Stimulated activated CD8-positive, alpha-beta memory T cell treated with anti-CD3 and anti-CD28 coated beads, Interleukin-7, amount 100 ng/mL, for 1 hour (primary cell): Measurements from ENCODE around the gene AMFR.
A peak's percentile ranks its signal among the peaks of the same experiment; 100 is the strongest.

ENCODE experiments used
- DNase-seq, 2 donors: peaks; one replicate each; pipeline ENCODE4 v3.0.0-alpha.2; 2020; ENCODE audit warnings: low read depth in 2 of 2

The AMFR gene

DNA sequence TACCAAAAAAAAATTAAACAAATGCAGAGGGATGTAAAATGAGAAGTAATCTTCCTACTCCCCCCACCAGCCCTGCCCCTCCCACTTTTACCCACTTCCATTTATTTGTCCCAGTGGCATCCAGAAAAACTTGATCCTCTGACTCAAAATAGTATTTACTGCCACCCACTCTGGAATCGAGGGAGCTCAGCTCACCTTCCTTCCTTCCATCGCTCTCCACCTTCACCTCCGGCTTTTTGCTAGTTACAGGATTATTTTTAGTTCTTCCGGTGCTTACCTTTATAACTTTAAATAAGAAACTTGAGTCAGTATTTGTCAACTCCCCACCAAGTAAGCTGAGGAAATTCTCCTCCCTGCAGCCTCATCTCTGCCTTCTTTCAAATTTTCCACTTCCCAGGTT is 94.9 kb downstream of the AMFR start:
- no peak for DNase-seq

- DNase-seq, result no peak
Observed at GRCh38 chr16:56329887-56330286, 95.5 kb downstream of the AMFR start.

GRCh38 chr16:56328276-56329022 is 96.9 kb downstream of the AMFR start:
- DNase-seq, result no peak

DNA sequence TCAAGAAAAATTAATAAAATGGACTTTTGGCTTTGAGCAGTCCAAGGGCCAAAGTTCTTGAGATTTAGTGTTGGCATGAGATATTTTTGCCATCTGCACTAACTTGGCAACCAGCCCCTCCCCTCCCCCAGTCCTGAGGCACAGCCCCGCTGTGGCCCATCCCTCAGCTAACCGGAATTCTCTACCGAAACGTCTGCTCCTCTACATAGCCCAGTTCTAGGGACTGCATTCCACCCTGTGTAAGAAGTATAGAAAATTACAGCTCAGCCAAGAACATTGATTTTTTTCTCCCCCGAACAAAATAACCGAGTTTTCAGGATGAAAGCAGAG is 97.5 kb downstream of the AMFR start:
- DNase-seq, result no peak

DNA sequence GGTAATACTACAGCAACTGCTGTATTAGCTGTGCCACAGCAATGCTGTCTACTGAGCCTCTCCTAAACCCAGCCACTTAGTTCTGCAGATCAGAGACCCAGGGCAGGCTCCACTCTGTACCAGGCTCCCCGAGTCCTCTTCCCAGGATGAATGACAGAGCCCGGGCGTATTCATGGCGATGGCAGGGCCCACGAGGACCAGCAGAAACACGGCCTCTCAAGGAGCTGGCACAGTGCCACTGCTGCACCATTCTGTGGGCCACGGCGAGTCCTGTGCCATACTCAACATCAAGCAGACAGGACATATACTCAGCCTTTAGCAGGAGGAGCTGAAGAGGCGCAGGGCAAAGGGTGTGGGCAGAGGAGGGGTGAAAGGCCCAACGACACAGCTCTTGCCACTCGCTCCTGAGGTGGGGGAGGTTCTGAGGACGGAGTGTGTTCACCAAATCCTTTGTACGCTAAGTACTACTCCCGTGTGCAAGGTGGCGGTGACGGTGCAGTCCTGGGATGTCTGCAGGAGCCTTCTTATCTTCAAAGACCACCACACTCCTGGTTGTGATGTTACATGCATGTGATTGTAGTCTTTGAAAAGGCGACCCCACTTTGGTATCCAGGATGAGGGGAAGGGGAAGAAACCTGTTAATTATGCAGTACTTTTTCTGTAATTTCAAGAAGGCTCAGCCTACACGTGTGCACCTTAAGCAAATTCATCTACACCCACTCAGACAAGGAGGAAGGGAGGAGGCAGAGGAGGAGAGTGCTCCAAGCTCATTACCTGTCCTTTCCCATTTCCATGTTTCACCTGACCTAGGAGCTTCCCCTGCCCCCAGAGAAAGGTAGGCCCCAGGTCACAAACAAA is 98.0 kb downstream of the AMFR start:
- no peak for DNase-seq

DNA sequence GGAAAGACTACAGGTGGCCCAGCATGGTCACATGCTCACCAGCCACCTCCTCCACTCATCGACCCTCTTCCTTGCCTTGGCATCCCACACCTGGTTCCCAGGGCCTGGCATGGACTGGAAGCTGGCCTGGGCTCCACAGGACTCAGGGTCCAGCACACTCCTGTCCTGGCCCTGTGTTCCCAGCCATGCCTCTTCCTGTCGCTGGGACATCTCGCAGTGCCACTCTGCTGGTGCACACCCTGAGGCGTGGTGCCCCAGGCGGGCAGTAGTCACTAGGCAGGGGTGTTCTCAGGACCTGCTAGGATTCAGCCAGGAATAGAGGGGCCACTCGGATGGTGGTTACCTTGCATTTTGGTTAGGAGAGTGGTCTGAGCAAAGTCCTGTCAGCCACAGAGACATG is 99.4 kb downstream of the AMFR start:
- DNase-seq, result no peak

DNA sequence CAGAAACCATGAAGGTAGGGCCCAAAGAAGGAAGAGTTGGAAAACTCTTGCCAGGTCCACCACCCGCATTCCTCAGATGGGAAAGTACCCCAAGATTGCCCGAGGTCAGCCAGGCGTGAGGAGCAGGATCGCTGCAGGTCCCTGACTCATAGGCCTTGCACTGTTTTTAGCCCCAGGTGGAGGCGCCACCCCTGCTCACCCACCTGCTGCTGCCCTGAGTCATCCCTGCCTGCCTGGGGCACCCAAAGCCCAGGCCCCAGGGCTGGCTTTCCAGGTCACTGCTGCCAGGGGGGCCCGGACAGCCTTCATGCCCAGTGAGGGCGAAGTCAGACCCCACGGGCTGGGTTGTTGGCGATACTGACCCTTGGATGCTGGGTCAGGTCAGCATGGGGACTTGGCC is 100.9 kb downstream of the AMFR start:
- DNase-seq, result no peak

GRCh38 chr16:56321571-56321970 is 103.8 kb downstream of the AMFR start:
- DNase-seq, result no peak

DNA sequence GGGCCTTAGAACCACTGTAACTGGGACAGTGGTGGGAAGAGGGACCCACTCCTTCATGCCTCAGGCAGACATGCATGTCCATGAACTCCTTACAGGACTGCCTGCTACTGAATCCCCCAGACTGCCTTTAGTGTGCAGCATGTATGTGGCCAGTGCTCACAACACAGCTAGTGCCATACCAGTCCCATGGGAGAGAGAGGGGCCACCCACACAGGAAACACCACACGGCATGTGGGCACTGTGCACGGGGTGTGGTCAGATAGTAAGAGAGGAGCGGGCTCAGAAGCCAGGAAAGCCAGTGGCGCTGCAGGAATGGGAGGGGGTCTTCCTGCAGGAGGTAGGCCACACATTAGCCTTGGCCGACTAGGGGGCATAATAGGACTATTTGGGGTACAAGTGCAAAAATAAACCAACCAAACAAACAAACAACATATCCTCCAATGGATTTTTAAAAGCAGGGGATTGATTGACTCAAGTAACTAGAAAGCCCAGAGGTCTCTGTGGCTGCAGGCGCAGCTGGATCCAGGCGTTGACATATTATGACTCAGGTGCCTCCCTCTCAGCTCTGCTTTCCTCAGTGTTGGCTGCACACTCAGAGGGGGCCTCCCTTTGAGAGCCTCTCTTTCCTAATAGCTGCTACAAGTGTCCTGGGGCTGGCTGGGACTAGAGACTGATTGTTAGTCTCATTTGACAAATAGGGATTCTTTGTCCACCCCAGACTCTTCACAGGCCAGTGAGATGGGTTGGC is 104.4 kb downstream of the AMFR start:
- DNase-seq, result no peak

DNA sequence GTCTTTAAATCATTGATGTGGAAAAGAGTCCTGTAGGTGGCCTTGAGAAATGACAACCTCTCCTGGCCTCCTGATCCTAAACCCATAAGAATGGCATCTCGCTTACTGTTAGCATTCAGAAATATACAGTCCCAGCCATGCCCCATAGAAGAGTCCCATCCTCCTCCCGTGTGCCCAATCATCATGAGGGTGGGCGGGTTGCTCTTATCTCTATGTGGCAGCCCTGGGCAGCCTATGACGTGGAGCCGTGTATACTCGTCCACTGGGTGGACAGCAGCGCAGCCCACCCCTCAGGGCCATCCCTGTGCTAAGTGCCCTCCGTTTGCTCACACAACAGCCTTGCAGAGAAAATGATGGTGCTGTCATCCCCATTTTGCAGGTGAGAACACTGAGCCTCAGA is 105.3 kb downstream of the AMFR start:
- DNase-seq, result no peak

DNA sequence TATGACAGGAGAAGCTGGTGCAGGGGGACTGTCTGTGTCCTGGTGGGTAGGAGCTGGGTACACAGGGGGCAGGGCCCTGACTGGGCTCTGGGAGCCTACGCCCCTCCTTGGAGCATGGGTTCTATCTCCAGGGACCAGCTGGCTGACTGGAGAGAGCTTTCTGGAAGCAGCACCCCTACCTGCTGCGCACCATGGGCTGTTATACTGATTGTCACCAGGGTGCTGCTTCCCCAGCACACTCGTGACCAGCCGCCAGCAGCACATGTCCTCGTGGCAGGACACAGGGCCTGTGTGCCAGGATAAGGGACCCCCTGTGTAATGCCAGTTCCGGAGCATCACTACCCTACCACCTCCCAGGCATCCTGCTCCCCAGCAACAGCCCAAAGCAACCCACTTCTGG is 106.0 kb downstream of the AMFR start:
- DNase-seq, result no peak

- no peak for DNase-seq
Observed at GRCh38 chr16:56318827-56319140, 106.6 kb downstream of the AMFR start.

GRCh38 chr16:56317998-56318826 is 107.1 kb downstream of the AMFR start:
- DNase-seq, result peak; percentile 48 to 63

- DNase-seq, result no peak
Observed at GRCh38 chr16:56316545-56316944, 108.8 kb downstream of the AMFR start.

DNA sequence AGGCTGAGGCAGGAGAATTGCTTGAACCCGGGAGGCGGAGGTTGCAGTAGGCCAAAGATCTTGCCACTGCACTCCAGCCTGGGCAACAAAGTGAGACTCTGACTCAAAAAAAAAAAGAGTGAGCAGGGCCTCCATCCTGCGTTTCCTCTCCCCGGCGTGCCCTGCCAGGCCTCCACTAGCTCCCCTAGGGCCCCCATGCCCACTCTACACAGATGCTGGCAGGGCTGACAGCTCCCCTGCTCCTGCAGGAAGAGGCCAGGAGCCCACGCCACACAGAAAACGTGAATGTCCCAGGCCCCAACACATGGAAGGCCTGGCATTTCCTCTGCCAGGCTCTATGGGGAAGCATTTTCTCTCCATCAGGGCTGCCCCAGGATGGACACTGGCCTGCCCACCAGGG is 109.4 kb downstream of the AMFR start:
- no peak for DNase-seq

- DNase-seq, result no peak
Observed at GRCh38 chr16:56314244-56314850, 111.0 kb downstream of the AMFR start.

DNA sequence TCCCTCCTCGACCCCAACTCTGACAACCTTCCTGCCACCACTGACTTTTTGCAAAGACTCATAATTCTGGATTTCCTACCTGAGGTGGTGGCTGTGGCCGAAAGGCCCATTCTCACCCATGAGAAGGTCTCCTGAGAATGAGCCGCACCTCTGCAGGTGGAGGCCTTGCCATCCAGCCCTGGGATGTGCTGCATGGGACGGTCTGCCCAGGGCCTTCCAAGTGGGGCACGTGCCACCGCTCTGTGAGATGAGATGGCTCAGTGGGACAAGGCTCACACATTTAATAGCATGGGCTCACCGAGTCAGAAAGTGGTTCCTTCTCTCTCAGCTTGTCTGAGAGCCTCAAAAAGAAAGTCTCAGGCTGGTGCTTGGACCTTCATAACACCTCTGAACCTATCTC is 112.8 kb downstream of the AMFR start:
- DNase-seq, result no peak

DNA sequence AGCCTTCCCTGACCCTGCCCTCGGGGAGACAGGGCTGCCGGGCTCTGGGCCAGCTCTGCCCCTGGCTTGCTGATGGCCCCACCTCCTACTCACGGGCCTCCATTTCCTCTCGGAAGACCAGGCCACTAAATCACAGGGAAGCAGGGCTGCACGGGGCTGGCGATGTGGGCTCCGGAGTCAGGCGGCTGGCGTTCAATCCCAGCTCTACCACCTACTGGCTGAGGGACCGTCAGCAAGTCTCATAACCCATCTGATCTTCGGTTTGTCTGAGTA is 113.4 kb downstream of the AMFR start:
- DNase-seq, result no peak
